Small intestine (tissue), 7 donors: ENCODE results near the gene TMEM164. TPM values are rescaled to one million over a fixed set of nuclear protein-coding genes. Genes with fewer than 3 reads are reported as not detected.

Experiments used
- DNase-seq, 2 donors: peaks; one replicate each; pipeline versions ENCODE4 v3.0.0 to v3.0.0-alpha.2; 2013
- FAIRE-seq: peaks from 2 replicates; lab custom pipeline; 2012; peaks lifted over from hg19 to GRCh38; lab: Jason Lieb, UNC
- H3K27ac ChIP-seq, 3 donors: one replicate each; pipeline ENCODE4 v1.5.1; 2013; ENCODE audit warnings: low read length in 2 of 3, mild to moderate bottlenecking in 2 of 3, control low read depth in 1 of 3, inconsistent platforms in 1 of 3, low read depth in 1 of 3, moderate library complexity in 1 of 3
- H3K27me3 ChIP-seq, 3 donors: one replicate each; pipeline ENCODE4 v1.6.1; 2013; ENCODE audit warnings: low read length in 3 of 3, inconsistent platforms in 1 of 3; ENCODE audit not compliant: control insufficient read depth in 3 of 3, insufficient read depth in 3 of 3
- H3K36me3 ChIP-seq, 3 donors: one replicate each; pipeline ENCODE4 v1.6.1; 2013; ENCODE audit warnings: low read length in 3 of 3, inconsistent platforms in 1 of 3, low read depth in 1 of 3, mild to moderate bottlenecking in 1 of 3, moderate library complexity in 1 of 3; ENCODE audit not compliant: control insufficient read depth in 3 of 3, insufficient read depth in 2 of 3
- H3K4me1 ChIP-seq, 3 donors: one replicate each; pipeline ENCODE4 v1.6.1; 2013; ENCODE audit warnings: low read length in 2 of 3, inconsistent platforms in 1 of 3, low read depth in 1 of 3, mild to moderate bottlenecking in 1 of 3, moderate library complexity in 1 of 3; ENCODE audit not compliant: control insufficient read depth in 3 of 3, insufficient read depth in 2 of 3
- H3K4me3 ChIP-seq, 3 donors: one replicate each; pipeline ENCODE4 v1.5.1; 2013; ENCODE audit warnings: low read length in 3 of 3, control low read depth in 1 of 3, inconsistent platforms in 1 of 3, low read depth in 1 of 3, mild to moderate bottlenecking in 1 of 3, moderate library complexity in 1 of 3
- H3K9me3 ChIP-seq, 2 donors: one replicate each; pipeline ENCODE4 v1.6.1; 2013; ENCODE audit warnings: low read depth in 1 of 2, low read length in 1 of 2; ENCODE audit not compliant: control insufficient read depth in 2 of 2, insufficient read depth in 1 of 2
- WGBS, 3 donors: extraction: QIAGEN DNeasy Blood & Tissue Kit; methylation state at CpG; one replicate each; pipeline ENCODE4 v1.1.7; 2013; 5-methylcytosine and 5-hydroxymethylcytosine counted together
- polyA plus RNA-seq, 4 donors: library from polyadenylated mRNA; stranded (reverse) in 3 of 4; unstranded in 1 of 4; fragments of 200-250 nt in 3 of 4; fragments of 120-200 nt in 1 of 4; gene quantifications; one replicate each; pipeline versions ENCODE4 v1.2.1 to v1.2.3, GENCODE V29; 2013
- donor health status: healthy with polysubstance abuse.
- donor health status: control.
- donor health status: control.
- donor health status: Bipolar disorder and iron deficiency.
- donor health status: healthy.

Gene TMEM164
- polyA plus RNA-seq, 4 donors: 17.0 to 64.6 (median 22.2) TPM

DNA sequence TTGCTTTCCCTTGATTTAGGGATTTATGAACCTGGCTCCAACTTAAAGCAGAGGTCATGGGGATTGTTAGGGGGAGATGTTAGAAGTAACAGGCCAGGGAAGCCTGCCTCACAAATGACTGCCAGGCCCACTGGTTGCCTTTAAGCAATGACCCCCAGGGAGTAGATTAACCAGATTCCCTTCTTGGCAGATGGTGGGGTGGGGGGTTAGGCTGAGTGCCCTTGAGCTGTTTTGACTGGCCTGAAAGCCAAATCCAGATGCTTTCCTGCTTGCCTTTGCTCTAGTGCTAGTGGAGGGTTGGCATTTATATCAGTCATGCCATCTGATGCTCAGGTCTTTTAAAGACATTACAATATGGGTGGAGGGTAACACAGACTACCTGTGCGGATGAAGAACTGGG, 128.1 kb downstream of the TMEM164 start:
- Histone ChIP-seq H3K27me3 (no peaks in the 10 kb centered on the region), H3K4me1 (no peaks in the 10 kb centered on the region), H3K27ac (no peak overlapping the region), H3K4me3 (no peak overlapping the region), H3K9me3 (no peaks in the 10 kb centered on the region), H3K36me3 (peaks cover 0 to 4% (median 0%) of the 10 kb centered on the region in 3 donors)
- DNase-seq: no peak
- 73 to 100% (median 88%) methylated on average over 1 of the region's 1 CpG for WGBS, 3 donors
- FAIRE-seq: no peak

DNA sequence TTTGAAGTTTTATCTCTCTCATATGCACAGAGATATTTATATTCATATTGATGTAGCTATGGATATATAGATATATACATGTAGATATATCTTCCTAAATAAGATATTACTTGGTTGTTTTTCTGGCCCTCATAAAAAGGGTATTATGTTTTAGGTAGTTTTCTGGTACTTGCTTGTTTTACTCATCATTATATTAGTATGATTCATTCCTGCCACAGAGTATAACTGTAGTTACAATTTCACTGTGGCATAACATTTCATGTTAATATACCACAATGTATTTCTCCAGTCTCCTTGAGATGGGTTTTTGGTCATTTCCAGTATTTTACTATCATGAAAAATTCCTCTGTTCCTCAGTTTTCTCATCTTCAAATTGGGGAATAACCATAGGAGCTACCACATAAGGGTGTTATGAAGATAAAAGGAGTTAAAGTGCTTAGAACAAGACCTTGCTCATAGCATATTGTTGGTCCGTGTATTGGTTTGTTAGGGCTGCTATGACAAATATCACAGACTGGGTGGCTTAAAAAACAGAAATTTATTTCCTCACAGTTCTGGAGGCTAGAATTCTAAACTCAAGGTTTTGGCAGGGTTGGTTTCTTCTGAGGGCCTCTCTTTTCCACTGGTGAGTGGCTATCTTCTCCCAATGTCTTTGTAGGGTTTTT, 129.7 kb downstream of the TMEM164 start:
- no peak for DNase-seq

DNA sequence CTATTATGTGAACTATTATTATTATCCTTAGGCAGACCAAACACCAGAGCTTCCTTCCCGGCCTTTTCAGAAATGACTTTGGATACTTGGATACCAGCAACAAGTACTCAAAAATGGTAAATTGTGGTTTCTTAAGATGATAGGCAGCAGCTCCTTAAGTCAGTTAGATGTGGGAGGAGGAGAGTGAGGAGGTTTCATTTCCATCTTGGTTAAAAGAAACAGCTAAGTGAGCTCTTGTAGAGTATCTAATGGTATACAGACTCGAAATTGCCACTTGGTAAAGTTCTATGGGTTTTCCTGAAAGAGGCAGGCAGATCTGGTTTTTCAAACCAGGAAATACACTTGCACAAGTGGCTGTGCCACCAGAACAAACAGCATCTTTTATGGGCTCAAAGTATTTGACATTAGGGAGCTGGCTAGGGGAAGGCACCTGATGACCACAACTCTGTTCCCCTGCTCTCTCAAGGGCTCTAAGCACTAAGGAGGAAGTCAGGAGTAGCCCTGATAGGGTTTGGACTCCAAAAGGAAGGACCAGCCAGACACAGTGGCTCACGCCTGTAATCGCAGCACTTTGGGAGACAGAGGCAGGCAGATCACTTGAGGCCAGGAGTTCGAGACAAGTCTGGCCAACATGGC, 130.9 kb downstream of the TMEM164 start:
- Histone ChIP-seq H3K27me3 (no peaks in the 10 kb centered on the region), H3K9me3 (no peaks in the 10 kb centered on the region), H3K27ac (no peak overlapping the region), H3K4me1 (no peaks in the 10 kb centered on the region), H3K36me3 (peaks cover 0 to 2% (median 0%) of the 10 kb centered on the region in 3 donors), H3K4me3 (no peak overlapping the region)
- no peak for FAIRE-seq
- 73 to 90% (median 86%) methylated on average over 5 of the region's 5 CpGs for WGBS, 3 donors
- DNase-seq: no peak

More for the DNA sequence above, 129.7 kb downstream of the TMEM164 start:
- Histone ChIP-seq H3K4me3 (no peak overlapping the region), H3K27ac (no peak overlapping the region), H3K27me3 (no peaks in the 10 kb centered on the region), H3K36me3 (peaks cover 0 to 2% (median 0%) of the 10 kb centered on the region in 3 donors), H3K4me1 (no peaks in the 10 kb centered on the region), H3K9me3 (no peaks in the 10 kb centered on the region)
- WGBS, 3 donors: 67 to 85% (median 83%) methylated on average over 1 of the region's 1 CpG
- FAIRE-seq: no peak

DNA sequence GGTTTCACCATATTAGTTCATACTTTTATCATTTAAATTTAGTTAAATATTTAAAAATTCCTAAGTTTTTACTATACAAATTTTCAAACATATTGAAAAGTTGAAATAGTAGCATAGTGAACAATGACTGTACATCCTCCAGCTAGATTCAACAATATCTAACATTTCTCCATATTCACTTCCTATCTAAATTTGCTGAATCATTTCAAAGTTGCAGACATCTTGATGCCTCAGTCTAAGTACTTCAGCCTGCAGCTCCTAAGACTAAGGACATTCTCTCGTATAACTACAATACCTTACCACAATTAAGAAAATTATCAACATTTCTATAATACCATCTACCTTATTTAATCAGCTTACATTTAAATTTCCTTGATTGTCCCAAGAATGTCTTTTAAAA, 132.7 kb downstream of the TMEM164 start:
- Histone ChIP-seq H3K4me3 (no peak overlapping the region), H3K36me3 (peaks cover 0 to 3% (median 2%) of the 10 kb centered on the region in 3 donors), H3K9me3 (no peaks in the 10 kb centered on the region), H3K27ac (no peak overlapping the region), H3K27me3 (no peaks in the 10 kb centered on the region), H3K4me1 (no peaks in the 10 kb centered on the region)
- no peak for DNase-seq
- WGBS, 3 donors: 88 to 100% (median 92%) methylated on average over 1 of the region's 1 CpG
- FAIRE-seq: no peak

DNA sequence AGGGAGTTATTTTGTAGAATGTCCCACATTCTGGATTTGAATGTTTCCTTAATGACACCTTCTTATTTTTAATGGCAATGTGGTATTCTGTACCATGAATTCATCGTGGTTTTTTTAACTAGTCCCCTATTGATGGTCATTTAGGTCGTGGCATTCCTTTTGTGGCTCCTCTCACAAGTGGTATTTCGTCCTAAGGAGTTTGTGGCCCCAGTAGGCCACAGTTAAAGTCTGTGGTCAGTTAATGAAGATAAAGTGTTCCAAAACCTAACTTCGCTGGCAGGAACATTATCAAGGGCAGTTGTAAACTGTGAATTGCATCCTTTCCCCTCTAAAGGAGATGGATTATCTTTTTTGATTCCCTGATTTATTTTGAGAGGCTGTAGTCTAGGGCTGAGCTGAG, 133.2 kb downstream of the TMEM164 start:
- no peak for FAIRE-seq

DNA sequence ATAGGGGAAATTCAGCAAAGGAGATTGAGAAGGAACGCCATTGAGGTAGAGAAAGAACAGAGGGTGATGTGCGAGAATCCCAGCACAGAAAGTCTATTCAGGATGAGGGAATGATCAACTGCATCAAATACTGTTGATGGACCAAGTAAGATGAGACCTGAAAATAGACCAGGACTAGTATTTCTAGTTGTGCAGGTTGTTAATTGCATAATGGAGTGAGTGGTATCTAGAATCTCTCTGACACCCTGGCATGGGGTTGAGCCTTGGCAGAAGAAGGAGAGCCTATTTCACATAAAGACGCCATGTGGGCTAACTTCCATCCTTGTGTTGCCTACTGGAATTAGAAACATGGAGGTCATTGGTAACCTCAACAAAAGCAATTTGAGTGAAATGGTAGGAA, 135.6 kb downstream of the TMEM164 start:
- DNase-seq (no peak), FAIRE-seq (no peak)
- Histone ChIP-seq H3K9me3 (no peaks in the 10 kb centered on the region), H3K27me3 (no peaks in the 10 kb centered on the region), H3K36me3 (peaks cover 0 to 3% (median 2%) of the 10 kb centered on the region in 3 donors), H3K27ac (no peak overlapping the region), H3K4me1 (no peaks in the 10 kb centered on the region), H3K4me3 (no peak overlapping the region)
- WGBS, 3 donors: 91 to 99% (median 97%) methylated on average over 3 of the region's 3 CpGs

More for the DNA sequence above, 133.2 kb downstream of the TMEM164 start:
- 66 to 94% (median 91%) methylated on average over 4 of the region's 4 CpGs for WGBS, 3 donors
- Histone ChIP-seq H3K36me3 (peaks cover 0 to 3% (median 2%) of the 10 kb centered on the region in 3 donors), H3K4me1 (no peaks in the 10 kb centered on the region), H3K4me3 (no peak overlapping the region), H3K27ac (no peak overlapping the region), H3K27me3 (no peaks in the 10 kb centered on the region), H3K9me3 (no peaks in the 10 kb centered on the region)
- no peak for DNase-seq

DNA sequence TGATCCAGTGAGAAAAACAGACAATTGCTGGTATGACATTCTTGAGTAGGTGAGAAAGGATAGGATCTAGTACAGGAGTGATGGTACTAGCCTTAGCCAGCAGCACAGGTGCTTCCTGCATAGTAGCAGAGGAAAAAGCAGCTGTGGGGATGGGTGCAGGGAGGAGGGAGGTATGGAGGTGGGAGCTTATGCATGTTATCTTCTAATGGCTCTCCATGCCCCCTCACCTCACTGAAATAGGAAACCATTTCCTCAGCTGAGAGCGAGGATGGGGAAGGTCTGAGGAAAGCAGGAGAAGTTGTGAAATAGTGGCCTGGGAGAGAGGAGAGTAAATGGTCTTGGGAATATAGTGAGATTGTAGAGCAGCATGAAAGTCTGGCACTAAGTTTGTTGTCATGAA, 136.3 kb downstream of the TMEM164 start:
- H3K4me3 ChIP-seq: no peak overlapping the region
- DNase-seq (no peak), FAIRE-seq (no peak)
- H3K9me3 ChIP-seq: no peaks in the 10 kb centered on the region
- H3K27me3 ChIP-seq: no peaks in the 10 kb centered on the region
- WGBS, 3 donors: 61 to 92% (median 76%) methylated on average over 1 of the region's 1 CpG
- H3K36me3 ChIP-seq: peaks cover 0 to 3% (median 2%) of the 10 kb centered on the region in 3 donors
- H3K27ac ChIP-seq: no peak overlapping the region
- H3K4me1 ChIP-seq: no peaks in the 10 kb centered on the region

DNA sequence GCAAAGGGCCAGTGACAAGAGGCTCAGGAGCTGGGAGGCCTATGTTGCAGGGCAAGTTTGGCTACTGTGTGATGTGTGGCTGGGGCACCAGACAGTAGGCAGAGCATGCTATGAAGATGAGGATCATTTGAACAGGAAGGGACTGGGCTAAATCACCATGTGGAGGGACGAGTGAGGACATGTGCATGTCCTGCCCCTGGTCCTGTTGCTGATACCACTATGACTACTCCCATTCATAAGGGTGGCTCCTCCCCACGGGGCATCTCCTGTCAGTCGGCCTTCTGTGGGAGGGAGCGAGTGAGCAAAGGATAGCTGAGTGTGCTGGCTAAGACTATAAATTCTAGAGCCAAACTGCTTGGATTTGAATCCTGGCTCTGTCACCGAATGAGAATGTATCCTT, 139.2 kb downstream of the TMEM164 start:
- no peak for FAIRE-seq
- 75 to 83% (median 83%) methylated on average over 5 of the region's 5 CpGs for WGBS, 3 donors
- no peak overlapping the region for H3K27ac ChIP-seq

More for the DNA sequence above, 139.2 kb downstream of the TMEM164 start:
- Histone ChIP-seq H3K9me3 (no peaks in the 10 kb centered on the region), H3K27me3 (no peaks in the 10 kb centered on the region), H3K4me3 (no peak overlapping the region), H3K36me3 (peaks cover 0 to 6% (median 3%) of the 10 kb centered on the region in 3 donors), H3K4me1 (peaks cover 0 to 4% (median 0%) of the 10 kb centered on the region in 3 donors)
- DNase-seq: no peak
